B cell (primary cell): ENCODE results near the gene NAP1L1. TPM values are rescaled to one million over a fixed set of nuclear protein-coding genes. Genes with fewer than 3 reads are reported as not detected.

Experiments used
- ATAC-seq: fragments of 200-7000 bp; cut with Tn5 transposase; one replicate; pipeline ENCODE4 v1.10.0; 2021; ENCODE audit warnings: low read depth, mild to moderate bottlenecking, moderate number of reproducible peaks, moderate library complexity
- CTCF ChIA-PET: fragments of 350-600 bp; sonication (Branson Sonifier 250); formaldehyde crosslinking; loops from one replicate; lab custom pipeline; 2021; ENCODE audit warnings: antibody characterized with exemption, inconsistent platforms; lab: Charles Lee
- POLR2A ChIA-PET: fragments of 350-600 bp; sonication (Branson Sonifier 250); formaldehyde crosslinking; loops from one replicate; lab custom pipeline; 2021; ENCODE audit warnings: antibody characterized with exemption; lab: Charles Lee
- DNase-seq: peaks from one replicate; pipeline ENCODE4 v3.0.0; 2013
- H2AFZ ChIP-seq: 2 replicates; pipeline ENCODE4 v1.6.1; 2012; ENCODE audit warnings: mild to moderate bottlenecking, low read depth, low read length; ENCODE audit not compliant: insufficient read depth, poor library complexity, severe bottlenecking
- H3K27ac ChIP-seq, 2 donors: 1 replicate in 1 of 2; 2 replicates in 1 of 2; pipeline ENCODE4 v1.5.1; 2012 to 2013; ENCODE audit warnings: low read length in 2 of 2, mild to moderate bottlenecking in 2 of 2, moderate library complexity in 1 of 2
- H3K27me3 ChIP-seq, 4 experiments: fragments of 200-600 bp in 1 of 4; sonication (generic) in 1 of 4; replicated peaks in 1 of 4; 1 replicate in 2 of 4; 2 replicates in 2 of 4; pipeline versions ENCODE4 v1.6.1 to v1.7.0; 2013 to 2016; ENCODE audit warnings: low read length in 3 of 4, mild to moderate bottlenecking in 2 of 4, mixed read lengths in 1 of 4, moderate library complexity in 1 of 4; ENCODE audit not compliant: insufficient read depth in 4 of 4, control insufficient read depth in 3 of 4; ENCODE audit errors: control extremely low read depth in 1 of 4
- H3K36me3 ChIP-seq, 2 experiments: replicated peaks in 1 of 2; 1 replicate in 1 of 2; 2 replicates in 1 of 2; pipeline versions ENCODE4 v1.6.1 to v1.7.1; 2013; ENCODE audit warnings: low read length in 1 of 2; ENCODE audit not compliant: insufficient read depth in 2 of 2, control insufficient read depth in 1 of 2; ENCODE audit errors: control extremely low read depth in 1 of 2, extremely low read depth in 1 of 2
- H3K4me1 ChIP-seq, 2 donors: fragments of 200-600 bp in 1 of 2; sonication (generic) in 1 of 2; 1 replicate in 1 of 2; 2 replicates in 1 of 2; pipeline versions ENCODE4 v1.5.1 to v1.6.1; 2013 to 2017; ENCODE audit warnings: low read length in 2 of 2; ENCODE audit not compliant: control insufficient read depth in 2 of 2, insufficient read depth in 2 of 2
- H3K4me2 ChIP-seq: replicated peaks from 2 replicates; pipeline ENCODE3; 2012; ENCODE audit warnings: mild to moderate bottlenecking, low read depth, low read length; ENCODE audit not compliant: poor library complexity, severe bottlenecking
- H3K4me3 ChIP-seq, 5 experiments: fragments of 200-600 bp in 1 of 5; sonication (generic) in 1 of 5; 1 replicate in 3 of 5; 2 replicates in 2 of 5; pipeline versions ENCODE4 v1.5.1 to v1.7.0; 2011 to 2016; ENCODE audit warnings: low read length in 4 of 5, mild to moderate bottlenecking in 4 of 5, low read depth in 2 of 5, control low read depth in 1 of 5, moderate library complexity in 1 of 5; ENCODE audit not compliant: insufficient read depth in 1 of 5; ENCODE audit errors: control extremely low read depth in 1 of 5, extremely low read depth in 1 of 5
- H3K79me2 ChIP-seq: fragments of 200-600 bp; sonication (generic); one replicate; pipeline ENCODE4 v1.6.0; 2016; ENCODE audit warnings: low read length; ENCODE audit not compliant: control insufficient read depth, insufficient read depth
- H3K9ac ChIP-seq: fragments of 200-600 bp; sonication (generic); 2 replicates; pipeline ENCODE4 v1.6.1; 2017; ENCODE audit warnings: mild to moderate bottlenecking, low read length, moderate library complexity
- H3K9me3 ChIP-seq, 3 donors: one replicate each; pipeline versions ENCODE4 v1.6.1 to v1.7.1; 2013; ENCODE audit warnings: low read length in 2 of 3; ENCODE audit not compliant: control insufficient read depth in 2 of 3, insufficient read depth in 1 of 3; ENCODE audit errors: control extremely low read depth in 1 of 3
- H4K20me1 ChIP-seq: 2 replicates; pipeline ENCODE4 v1.6.0; 2012; ENCODE audit warnings: mild to moderate bottlenecking, low read length; ENCODE audit not compliant: insufficient read depth, control insufficient read depth, poor library complexity, severe bottlenecking
- H3K27ac Mint-ChIP-seq: one replicate; pipeline ENCODE4 v1.8.0; 2021; ENCODE audit warnings: mixed read lengths
- H3K27me3 Mint-ChIP-seq: one replicate; pipeline ENCODE4 v1.8.0; 2021; ENCODE audit warnings: mixed read lengths
- H3K4me1 Mint-ChIP-seq: one replicate; pipeline ENCODE4 v1.8.0; 2021; ENCODE audit warnings: mixed read lengths
- H3K4me3 Mint-ChIP-seq: one replicate; pipeline ENCODE4 v1.8.0; 2021; ENCODE audit warnings: mixed read lengths
- H3K9me3 Mint-ChIP-seq: one replicate; pipeline ENCODE4 v1.8.0; 2022; ENCODE audit warnings: mixed read lengths; ENCODE audit not compliant: insufficient read depth
- EZH2 ChIP-seq: IDR thresholded peaks from 2 replicates; pipeline ENCODE4 v1.6.1; 2012; ENCODE audit warnings: borderline replicate concordance, low read depth, mild to moderate bottlenecking, moderate library complexity, low read length; ENCODE audit not compliant: insufficient read depth, poor library complexity, severe bottlenecking
- WGBS: methylation state at CpG from one replicate; pipeline ENCODE4 v1.1.5; 2013; ENCODE audit warnings: missing lambda C conversion rate; ENCODE audit not compliant: insufficient coverage; 5-methylcytosine and 5-hydroxymethylcytosine counted together
- intact Hi-C: fragments of 100-400 bp; cut with micrococcal nuclease; formaldehyde crosslinking; loops from one replicate; pipeline ENCODE4 v1.10.0; 2022
- polyA plus RNA-seq: library from polyadenylated mRNA; depleted of rRNA; stranded (reverse); fragments of >200 nt; gene quantifications from 2 replicates; pipeline ENCODE4 v1.2.3, GENCODE V29; 2012
- total RNA-seq, 2 donors: library from RNA; stranded (reverse); fragments of 120-200 nt in 1 of 2; gene quantifications; 1 replicate in 1 of 2; 2 replicates in 1 of 2; pipeline versions ENCODE4 v1.2.3 to v1.2.4, GENCODE V29; 2013 to 2022
- TF ChIP-seq, protein P1 (sequence below): fragments of 200-600 bp; IDR thresholded peaks from one replicate; pipeline ENCODE4 v1.8.0; 2022; ENCODE audit warnings: antibody characterized with exemption, mild to moderate bottlenecking

NAP1L1 gene
- total and polyA plus RNA-seq, 2 donors (not counting 1 experiment from before 2014, with no cell fraction given): 165 to 766 TPM

DNA sequence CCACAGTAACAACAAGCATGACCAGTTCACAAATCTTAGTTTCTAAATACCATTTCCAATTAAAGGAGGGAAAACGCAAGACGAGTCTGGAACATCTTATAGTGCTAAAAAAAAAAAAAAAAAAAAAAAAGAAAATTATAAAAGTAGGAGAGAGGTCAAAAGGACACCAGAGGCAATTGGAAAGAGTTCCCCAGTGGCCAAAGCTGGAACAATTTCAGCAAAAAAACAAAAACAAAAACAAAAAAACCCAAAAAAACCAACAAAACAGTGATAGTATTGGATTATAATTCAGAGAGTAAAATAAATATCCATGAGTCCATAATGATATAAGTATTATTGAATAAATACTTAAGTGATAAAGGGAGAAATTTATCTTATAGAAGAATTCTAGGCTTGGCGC, 10.3 kb upstream of the NAP1L1 start:
- Histone ChIP-seq H3K27me3 (peaks cover 0 to 4% (median 0%) of the 10 kb centered on the region in 4 experiments), H2AFZ (no peak overlapping the region), H3K79me2 (no peaks in the 10 kb centered on the region), H3K4me3 (no peak overlapping the region), H3K4me1 (peaks cover 0 to 3% of the 10 kb centered on the region in 2 donors), H3K27ac (no peak overlapping the region), H3K9me3 (no peaks in the 10 kb centered on the region), H3K9ac (no peak overlapping the region), H4K20me1 (no peaks in the 10 kb centered on the region), H3K4me2 (no peak overlapping the region), H3K36me3 (no peaks in the 10 kb centered on the region)
- peaks cover 3% of the 10 kb centered on the region for H3K27me3 Mint-ChIP-seq
- ATAC-seq: no peak
- TF ChIP-seq EZH2: no peak
- TF ChIP-seq, protein P1, sequence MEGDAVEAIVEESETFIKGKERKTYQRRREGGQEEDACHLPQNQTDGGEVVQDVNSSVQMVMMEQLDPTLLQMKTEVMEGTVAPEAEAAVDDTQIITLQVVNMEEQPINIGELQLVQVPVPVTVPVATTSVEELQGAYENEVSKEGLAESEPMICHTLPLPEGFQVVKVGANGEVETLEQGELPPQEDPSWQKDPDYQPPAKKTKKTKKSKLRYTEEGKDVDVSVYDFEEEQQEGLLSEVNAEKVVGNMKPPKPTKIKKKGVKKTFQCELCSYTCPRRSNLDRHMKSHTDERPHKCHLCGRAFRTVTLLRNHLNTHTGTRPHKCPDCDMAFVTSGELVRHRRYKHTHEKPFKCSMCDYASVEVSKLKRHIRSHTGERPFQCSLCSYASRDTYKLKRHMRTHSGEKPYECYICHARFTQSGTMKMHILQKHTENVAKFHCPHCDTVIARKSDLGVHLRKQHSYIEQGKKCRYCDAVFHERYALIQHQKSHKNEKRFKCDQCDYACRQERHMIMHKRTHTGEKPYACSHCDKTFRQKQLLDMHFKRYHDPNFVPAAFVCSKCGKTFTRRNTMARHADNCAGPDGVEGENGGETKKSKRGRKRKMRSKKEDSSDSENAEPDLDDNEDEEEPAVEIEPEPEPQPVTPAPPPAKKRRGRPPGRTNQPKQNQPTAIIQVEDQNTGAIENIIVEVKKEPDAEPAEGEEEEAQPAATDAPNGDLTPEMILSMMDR: no peak
- intact Hi-C loops: no loop called here
- H3K4me3 Mint-ChIP-seq: no peak overlapping the region
- CTCF ChIA-PET: no interaction called here
- H3K9me3 Mint-ChIP-seq: no peaks in the 10 kb centered on the region
- POLR2A ChIA-PET: no interaction called here
- peaks cover 6% of the 10 kb centered on the region for H3K4me1 Mint-ChIP-seq
- no peak for DNase-seq
- WGBS: no CpG with 5 or more reads among the region's 3 CpGs
- H3K27ac Mint-ChIP-seq: no peak overlapping the region

DNA sequence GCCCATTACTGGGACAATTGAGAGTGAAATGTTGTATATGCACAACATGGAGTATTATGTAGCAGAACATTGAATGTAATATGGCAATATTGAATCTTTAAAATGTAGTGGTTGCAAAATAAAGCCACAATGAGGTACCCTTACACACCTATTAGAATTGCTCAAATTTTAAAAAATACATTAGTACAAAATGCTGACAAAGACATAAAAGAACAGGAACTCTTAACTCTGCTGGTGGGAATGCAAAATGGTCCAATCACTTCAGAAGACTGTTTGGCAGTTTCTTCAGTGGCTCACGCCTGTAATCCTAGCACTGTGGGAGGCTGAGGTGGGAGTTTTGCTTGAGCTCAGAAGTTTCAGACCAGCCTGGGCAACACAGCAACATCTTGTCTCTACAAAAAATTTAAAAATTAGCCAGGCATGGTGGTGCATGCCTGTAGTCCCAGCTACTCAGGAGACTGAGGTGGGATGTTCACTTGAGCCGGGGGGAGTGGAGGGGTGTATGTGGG, 6.8 kb upstream of the NAP1L1 start:
- ChIA-PET POLR2A (no interaction called here), CTCF (no interaction called here)
- Mint-ChIP-seq H3K9me3 (no peaks in the 10 kb centered on the region), H3K4me3 (no peak overlapping the region), H3K27me3 (peaks cover 3% of the 10 kb centered on the region), H3K27ac (no peak overlapping the region), H3K4me1 (peaks cover 6% of the 10 kb centered on the region)
- WGBS: 67% methylated on average over 1 of the region's 2 CpGs
- peaks cover 0 to 4% (median 0%) of the 10 kb centered on the region in 4 experiments for H3K27me3 ChIP-seq
- H2AFZ ChIP-seq: no peak overlapping the region
- H3K4me3 ChIP-seq: no peak overlapping the region
- H3K4me2 ChIP-seq: no peak overlapping the region
- ATAC-seq (no peak), DNase-seq (no peak)
- H3K9me3 ChIP-seq: no peaks in the 10 kb centered on the region
- H3K9ac ChIP-seq: no peak overlapping the region
- H3K27ac ChIP-seq: no peak overlapping the region
- no peak for TF ChIP-seq EZH2
- TF ChIP-seq, protein P1: no peak
- H3K36me3 ChIP-seq: no peaks in the 10 kb centered on the region
- no peaks in the 10 kb centered on the region for H3K79me2 ChIP-seq
- intact Hi-C loops: no loop called here
- H4K20me1 ChIP-seq: no peaks in the 10 kb centered on the region
- peaks cover 2 to 3% of the 10 kb centered on the region in 2 donors for H3K4me1 ChIP-seq
